GM23338 (cell line): Measurements from ENCODE around the gene TLCD3A. TPM values are rescaled to one million over a fixed set of nuclear protein-coding genes. Genes with fewer than 3 reads are reported as not detected.

Source experiments
- ATAC-seq: fragments of 200-7000 bp; cut with Tn5 transposase; 3 replicates; pipeline ENCODE4 v1.9.1; 2020
- DNase-seq: peaks from one replicate; pipeline ENCODE4 v3.0.0-alpha.2; 2015; ENCODE audit warnings: low spot score
- H2AFZ ChIP-seq: fragments of 200-600 bp; sonication (generic); 2 replicates; pipeline ENCODE4 v1.8.0; 2016; ENCODE audit warnings: antibody characterized with exemption, mild to moderate bottlenecking, moderate library complexity
- H3F3A ChIP-seq: fragments of 200-600 bp; sonication (generic); replicated peaks from 2 replicates; pipeline ENCODE4 v1.8.0; 2017; ENCODE audit warnings: antibody characterized with exemption, mixed run types, low read depth
- H3K27ac ChIP-seq: fragments of 200-600 bp; sonication (generic); 2 replicates; pipeline ENCODE4 v1.6.1; 2016; ENCODE audit warnings: low read depth
- H3K27me3 ChIP-seq: fragments of 200-600 bp; sonication (generic); 2 replicates; pipeline ENCODE4 v1.8.0; 2016; ENCODE audit warnings: mild to moderate bottlenecking, mixed run types, moderate library complexity; ENCODE audit not compliant: insufficient read depth
- H3K36me3 ChIP-seq: fragments of 200-600 bp; sonication (generic); 2 replicates; pipeline ENCODE4 v1.8.0; 2016; ENCODE audit warnings: mild to moderate bottlenecking; ENCODE audit not compliant: insufficient read depth
- H3K4me1 ChIP-seq: fragments of 200-600 bp; sonication (generic); 2 replicates; pipeline ENCODE4 v1.8.0; 2016; ENCODE audit warnings: mild to moderate bottlenecking, moderate library complexity; ENCODE audit not compliant: insufficient read depth
- H3K4me2 ChIP-seq: fragments of 200-600 bp; sonication (generic); 2 replicates; pipeline ENCODE4 v1.7.1; 2017; ENCODE audit warnings: mixed run types
- H3K4me3 ChIP-seq: fragments of 200-600 bp; sonication (generic); 2 replicates; pipeline ENCODE4 v1.6.1; 2016; ENCODE audit warnings: mixed run types
- H3K79me2 ChIP-seq: fragments of 200-600 bp; sonication (generic); replicated peaks from 2 replicates; pipeline ENCODE4 v1.8.0; 2017; ENCODE audit warnings: mild to moderate bottlenecking; ENCODE audit not compliant: insufficient read depth
- H3K9me2 ChIP-seq: fragments of 200-600 bp; sonication (generic); 2 replicates; pipeline ENCODE4 v1.8.0; 2017; ENCODE audit not compliant: insufficient read depth
- H4K20me1 ChIP-seq: fragments of 200-600 bp; sonication (generic); replicated peaks from 2 replicates; pipeline ENCODE4 v1.8.0; 2017; ENCODE audit warnings: mild to moderate bottlenecking; ENCODE audit not compliant: insufficient read depth
- H3K27ac Mint-ChIP-seq: 2 replicates; pipeline ENCODE4 v1.8.0; 2020; ENCODE audit warnings: inconsistent platforms, mild to moderate bottlenecking, moderate library complexity, mixed read lengths
- H3K27me3 Mint-ChIP-seq: 3 replicates; pipeline ENCODE4 v1.8.0; 2022; ENCODE audit warnings: low read depth, mild to moderate bottlenecking, moderate library complexity, mixed read lengths, inconsistent platforms; ENCODE audit not compliant: insufficient read depth, poor library complexity
- H3K36me3 Mint-ChIP-seq: 3 replicates; pipeline ENCODE4 v1.8.0; 2021; ENCODE audit warnings: low read depth, mild to moderate bottlenecking, inconsistent platforms, moderate library complexity, mixed read lengths
- H3K4me1 Mint-ChIP-seq: 3 replicates; pipeline ENCODE4 v1.8.0; 2020; ENCODE audit warnings: mild to moderate bottlenecking, inconsistent platforms, mixed read lengths
- H3K4me3 Mint-ChIP-seq: 3 replicates; pipeline ENCODE4 v1.8.0; 2021; ENCODE audit warnings: moderate library complexity, mild to moderate bottlenecking, inconsistent platforms, mixed read lengths
- H3K9me3 Mint-ChIP-seq: 3 replicates; pipeline ENCODE4 v1.8.0; 2020; ENCODE audit warnings: moderate library complexity, mild to moderate bottlenecking, inconsistent platforms, mixed read lengths
- CREB1 ChIP-seq: fragments of 250-450 bp; sonication (Bioruptor Pico); IDR thresholded peaks from 2 replicates; pipeline ENCODE4 v1.5.0; 2020; ENCODE audit warnings: low read depth, mild to moderate bottlenecking, moderate library complexity
- ETS1 ChIP-seq: IDR thresholded peaks from 2 replicates; pipeline ENCODE4 v1.6.1; 2016; ENCODE audit warnings: antibody characterized with exemption
- EZH2 ChIP-seq: fragments of 200-600 bp; sonication (generic); IDR thresholded peaks from one replicate; pipeline ENCODE4 v1.8.0; 2017; ENCODE audit warnings: antibody characterized with exemption, mild to moderate bottlenecking, low read depth; ENCODE audit not compliant: unreplicated experiment
- NANOG ChIP-seq: IDR thresholded peaks from 2 replicates; pipeline ENCODE4 v1.6.1; 2016; ENCODE audit warnings: antibody characterized with exemption, borderline replicate concordance
- POLR2AphosphoS5 ChIP-seq: IDR thresholded peaks from 2 replicates; pipeline ENCODE4 v1.6.1; 2016; ENCODE audit warnings: antibody characterized with exemption, low read depth
- ZNF114 ChIP-seq: fragments of 250-450 bp; sonication (Bioruptor Pico); IDR thresholded peaks from 2 replicates; pipeline ENCODE4 v1.5.0; 2020; ENCODE audit warnings: mild to moderate bottlenecking, moderate library complexity
- ZNF331 ChIP-seq: fragments of 250-450 bp; sonication (Bioruptor Pico); IDR thresholded peaks from 2 replicates; pipeline ENCODE4 v1.5.0; 2020; ENCODE audit warnings: low read depth, mild to moderate bottlenecking, moderate library complexity
- ZNF462 ChIP-seq: fragments of 250-450 bp; sonication (Bioruptor Pico); IDR thresholded peaks from 2 replicates; pipeline ENCODE4 v1.5.0; 2020; ENCODE audit warnings: mild to moderate bottlenecking, moderate library complexity
- polyA plus RNA-seq: library from polyadenylated mRNA; unstranded; fragments of >200 nt; fragmentation: Nextera tagmentation; extraction: Ambion mirVana; gene quantifications from 2 replicates; pipeline ENCODE4 v1.2.1, GENCODE V29; 2016
- total RNA-seq: library from RNA; depleted of rRNA; stranded (reverse); fragments of >200 nt; shearing (Covaris generic); gene quantifications from 2 replicates; pipeline ENCODE4 v1.2.3, GENCODE V29; 2014

Gene TLCD3A
- total and polyA plus RNA-seq, 2 experiments from 2014 or later, result 10.3 to 21.1 TPM

- Histone ChIP-seq H3K4me1 (no peaks in the 10 kb centered on the region), H3K27ac (no peak overlapping the region)
- DNase-seq, result no peak
These were observed 9.9 kb downstream of the TLCD3A start for GRCh38 chr17:742147-742793.

More at GRCh38 chr17:742147-742793, 9.9 kb downstream of the TLCD3A start:
- Histone ChIP-seq H3K79me2 (peaks cover 4% of the 10 kb centered on the region; the same call in 1 of the 2 replicates), H3K4me3 (no peak overlapping the region), H3K27me3 (no peaks in the 10 kb centered on the region), H3K4me2 (no peak overlapping the region), H2AFZ (no peak overlapping the region), H3F3A (0 out of 2 replicates have a peak, but pooled peaks cover 22% of the 10 kb centered on the region), H3K36me3 (peaks cover 40% of the 10 kb centered on the region), H3K9me2 (no peaks in the 10 kb centered on the region), H4K20me1 (peaks cover 8% of the 10 kb centered on the region)
- H3K27ac Mint-ChIP-seq, result peak overlapping the region; percentile 28; the same call in 1 of the 2 replicates
- peaks cover 88% of the 10 kb centered on the region for H3K36me3 Mint-ChIP-seq
- TF ChIP-seq CREB1 (CRISPR knock-in tag), result no peak
- TF ChIP-seq ZNF331 (CRISPR knock-in tag), result no peak
- no peak for TF ChIP-seq ZNF462
- no peak; the same call in 1 of the 2 replicates for TF ChIP-seq POLR2AphosphoS5
- TF ChIP-seq EZH2, result no peak
- no peak for TF ChIP-seq ETS1
- TF ChIP-seq ZNF114 (CRISPR knock-in tag), result no peak
- TF ChIP-seq NANOG, result no peak
- ATAC-seq, result no peak; the same call in 2 of the 3 replicates
- H3K4me3 Mint-ChIP-seq, result no peak overlapping the region; the same call in 2 of the 3 replicates
- H3K27me3 Mint-ChIP-seq, result peaks cover 7% of the 10 kb centered on the region
- H3K9me3 Mint-ChIP-seq, result no peaks in the 10 kb centered on the region; the same call in 1 of the 3 replicates
- no peaks in the 10 kb centered on the region; the same call in 2 of the 3 replicates for H3K4me1 Mint-ChIP-seq
